Neural progenitor cell (in vitro differentiated cells): ENCODE results near the gene CHRNA9.
"Not testable (repeated sequence)": the region's sequence is repeated elsewhere in the genome, so short reads cannot be mapped to it uniquely, and the experiment has no call there.

Experiments used
- CTCF ChIP-seq: fragments of 200-600 bp; sonication (generic); IDR thresholded peaks from 2 replicates; pipeline ENCODE4 v1.5.1; 2017; ENCODE audit warnings: antibody characterized with exemption, mild to moderate bottlenecking
- EZH2 ChIP-seq: fragments of 200-600 bp; sonication (generic); IDR thresholded peaks from 2 replicates; pipeline ENCODE4 v1.6.1; 2017; ENCODE audit warnings: antibody characterized with exemption, mild to moderate bottlenecking, moderate library complexity
- EZH2phosphoT487 ChIP-seq: fragments of 200-600 bp; sonication (generic); IDR thresholded peaks from 2 replicates; pipeline ENCODE4 v1.6.1; 2017; ENCODE audit warnings: antibody characterized with exemption

- not testable (repeated sequence) for TF ChIP-seq CTCF, EZH2, EZH2phosphoT487
Observed at GRCh38 chr4:40290611-40291186, 44.4 kb upstream of the CHRNA9 start.
